ENCODE data around the gene SLC16A4. TPM values are rescaled to one million over a fixed set of nuclear protein-coding genes. Genes with fewer than 3 reads are reported as not detected.

Gene SLC16A4
- total RNA-seq, 4 donors from 2014 or later, result 0.88 to 4.5 (median 4.2) TPM; not detected in 1

GRCh38 chr1:110336300-110337039 is 54.4 kb downstream of the SLC16A4 start:
- Histone ChIP-seq H3K4me1 (peaks cover 14 to 33% (median 19%) of the 10 kb centered on the region in 3 donors), H3K9me3 (no peaks in the 10 kb centered on the region), H3K36me3 (peaks cover 0 to 9% (median 0%) of the 10 kb centered on the region in 3 donors), H3K27me3 (no peaks in the 10 kb centered on the region), H3K4me3 (no peak overlapping the region), H3K27ac (peak overlapping the region in 1 of 4 donors; percentile 98)
- DNase-seq, result no peak
- no peak for TF ChIP-seq CTCF (IDR thresholded peaks at IDR 0.05)
- TF ChIP-seq POLR2A (IDR thresholded peaks at IDR 0.05), result no peak
- intact Hi-C loops (cut with DNase I), result loop anchor here (5.0 kb wide), 1 partner anchor 71 kb away; the partner anchor contains the start of gene LAMTOR5
- WGBS, 2 donors, result 30 to 61% methylated on average over 1 of the region's 1 CpG

- H3K27ac ChIP-seq, result no peak overlapping the region
- intact Hi-C loops (cut with DNase I), result loop anchor here (5.0 kb wide), 1 partner anchor 72 kb away; the partner anchor contains the start of gene LAMTOR5
- 80 to 100% methylated on average over 1 of the region's 1 CpG for WGBS, 2 donors
Measured at GRCh38 chr1:110335265-110335664, 55.6 kb downstream of the SLC16A4 start.

GRCh38 chr1:110328700-110329099 is 62.1 kb downstream of the SLC16A4 start:
- intact Hi-C loops (cut with DNase I), result no loop called here
- TF ChIP-seq POLR2A (IDR thresholded peaks at IDR 0.05) (no peak), CTCF (IDR thresholded peaks at IDR 0.05) (no peak)

More at GRCh38 chr1:110335265-110335664, 55.6 kb downstream of the SLC16A4 start:
- DNase-seq, result no peak
- no peak for TF ChIP-seq CTCF (IDR thresholded peaks at IDR 0.05)
- TF ChIP-seq POLR2A (IDR thresholded peaks at IDR 0.05), result no peak
- Histone ChIP-seq H3K4me3 (no peak overlapping the region), H3K36me3 (no peaks in the 10 kb centered on the region), H3K4me1 (peaks cover 4 to 21% (median 7%) of the 10 kb centered on the region in 3 donors), H3K27me3 (no peaks in the 10 kb centered on the region), H3K9me3 (no peaks in the 10 kb centered on the region)

GRCh38 chr1:110328274-110328673 is 62.6 kb downstream of the SLC16A4 start:
- Histone ChIP-seq H3K36me3 (no peaks in the 10 kb centered on the region), H3K9me3 (no peaks in the 10 kb centered on the region), H3K27me3 (no peaks in the 10 kb centered on the region), H3K4me3 (no peak overlapping the region), H3K4me1 (no peaks in the 10 kb centered on the region), H3K27ac (no peak overlapping the region)
- intact Hi-C loops (cut with DNase I), result no loop called here
- DNase-seq, result no peak
- no peak for TF ChIP-seq CTCF (IDR thresholded peaks at IDR 0.05)
- TF ChIP-seq POLR2A (IDR thresholded peaks at IDR 0.05), result no peak

More at GRCh38 chr1:110328700-110329099, 62.1 kb downstream of the SLC16A4 start:
- H3K36me3 ChIP-seq, result no peaks in the 10 kb centered on the region
- 87 to 91% methylated on average over 3 of the region's 3 CpGs for WGBS, 2 donors
- no peaks in the 10 kb centered on the region for H3K9me3 ChIP-seq
- H3K27me3 ChIP-seq, result no peaks in the 10 kb centered on the region
- no peak overlapping the region for H3K27ac ChIP-seq
- H3K4me1 ChIP-seq, result no peaks in the 10 kb centered on the region
- H3K4me3 ChIP-seq, result no peak overlapping the region
- DNase-seq, result no peak

- Histone ChIP-seq H3K36me3 (no peaks in the 10 kb centered on the region), H3K9me3 (no peaks in the 10 kb centered on the region), H3K4me1 (no peaks in the 10 kb centered on the region), H3K4me3 (no peak overlapping the region), H3K27me3 (no peaks in the 10 kb centered on the region), H3K27ac (no peak overlapping the region)
- no peak for DNase-seq
- TF ChIP-seq POLR2A (IDR thresholded peaks at IDR 0.05) (no peak), CTCF (IDR thresholded peaks at IDR 0.05) (no peak)
- 45 to 88% methylated on average over 1 of the region's 1 CpG for WGBS, 2 donors
- intact Hi-C loops (cut with DNase I), result no loop called here
Measured at GRCh38 chr1:110326826-110327225, 64.0 kb downstream of the SLC16A4 start.
